Activated CD4-positive, alpha-beta T cell treated with anti-CD3 and anti-CD28 coated beads, Interleukin-2, Interleukin-6, amounts not matched to agents 100 ng/mL and 50 ng/mL, durations not matched to agents 16 hours and 8 hours (primary cell): ENCODE data around the gene PTPRD.

ENCODE experiments used
- DNase-seq: peaks from one replicate; pipeline ENCODE4 v3.0.0-alpha.2; 2020

PTPRD gene

DNA sequence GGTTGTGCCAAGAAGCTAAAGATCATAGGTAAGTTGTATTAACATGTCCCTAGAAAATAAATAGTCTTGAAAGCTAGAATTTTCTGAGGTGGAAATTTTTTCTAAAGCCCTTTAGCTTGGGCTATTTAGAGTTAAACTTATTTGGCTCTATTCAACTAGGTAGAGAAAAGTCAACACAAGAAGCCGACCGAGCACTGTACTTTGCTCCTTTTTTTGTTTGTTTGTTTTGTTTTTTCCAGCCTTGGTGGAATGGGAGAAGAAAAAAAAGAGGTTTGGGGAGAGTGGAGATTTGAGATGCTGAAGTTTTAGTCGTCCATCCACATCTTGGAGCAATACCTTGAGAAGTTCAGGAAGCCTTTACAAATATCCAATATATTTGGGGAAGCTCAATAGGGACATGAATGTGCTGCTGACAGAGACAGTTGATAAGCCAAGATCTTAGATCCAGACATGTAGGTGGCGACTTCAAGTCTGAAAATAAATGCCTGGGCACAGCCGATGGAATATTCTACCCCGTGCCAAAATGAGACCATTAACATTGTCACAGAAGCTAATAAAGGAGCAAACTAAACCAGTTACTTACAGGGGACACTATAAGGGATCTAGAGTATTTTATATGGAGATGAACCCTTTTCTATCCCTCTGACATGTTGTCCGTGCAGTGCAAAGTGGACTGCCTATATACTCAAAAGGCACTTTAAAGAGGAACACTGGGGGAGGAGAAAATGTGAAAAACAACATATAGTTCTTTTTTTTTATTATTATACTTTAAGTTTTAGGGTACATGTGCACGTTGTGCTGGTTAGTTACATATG, 466.1 kb downstream of the PTPRD start:
- no peak for DNase-seq

DNA sequence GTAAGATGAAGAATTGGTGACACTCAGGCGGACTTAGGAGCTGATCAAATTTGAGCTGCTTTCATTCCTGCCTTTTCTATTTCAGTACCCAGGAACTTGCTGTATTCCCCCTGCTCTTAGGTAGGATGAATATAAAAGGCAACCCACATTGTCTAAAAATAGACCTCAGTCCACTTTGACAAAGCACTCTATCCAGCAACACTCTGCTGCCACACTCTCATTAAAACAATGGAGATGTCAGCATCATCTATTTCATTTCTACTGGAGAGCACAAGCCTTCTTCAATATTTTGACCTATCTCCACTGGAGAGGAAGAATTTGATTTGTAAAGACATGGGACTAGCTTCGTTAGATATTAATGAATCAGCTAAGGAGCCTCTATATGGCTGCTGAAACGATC, 468.4 kb downstream of the PTPRD start:
- no peak for DNase-seq

DNA sequence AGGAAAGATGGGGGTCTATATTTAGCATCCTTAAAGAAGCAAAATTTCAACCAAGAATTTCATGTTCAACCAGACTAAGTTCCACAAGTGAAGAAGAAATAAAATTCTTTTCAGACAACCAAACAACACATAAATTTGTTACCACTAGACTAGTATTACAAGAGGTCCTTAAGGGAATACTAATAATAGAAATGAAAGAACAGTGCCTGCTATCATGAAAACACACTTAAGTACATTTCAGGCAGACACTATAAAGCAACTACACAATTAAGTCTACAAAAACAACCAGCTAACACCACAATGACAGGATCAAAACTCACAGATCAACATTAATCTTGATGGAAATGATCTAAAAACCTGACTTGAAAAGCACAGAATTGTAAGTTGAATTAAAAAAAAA, 477.2 kb downstream of the PTPRD start:
- no peak for DNase-seq

DNA sequence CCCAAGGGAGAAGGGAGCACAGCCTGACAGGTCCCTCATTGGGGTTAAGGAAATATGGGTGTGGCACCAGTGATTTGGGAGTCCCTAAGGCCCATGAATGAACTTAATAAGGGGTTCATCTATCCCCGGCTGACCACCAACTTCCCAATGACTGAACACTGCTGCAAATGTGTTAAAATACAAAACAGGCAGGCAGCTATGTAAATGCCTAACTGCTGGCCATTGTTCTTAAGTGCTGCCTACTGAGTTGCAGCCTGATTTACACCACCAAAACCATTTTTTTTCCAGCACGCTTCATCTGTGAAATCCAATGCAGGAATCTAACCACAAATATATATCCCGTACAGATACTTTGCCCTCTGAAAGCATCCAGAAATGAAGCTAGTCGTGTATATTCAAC, 478.5 kb downstream of the PTPRD start:
- no peak for DNase-seq

DNA sequence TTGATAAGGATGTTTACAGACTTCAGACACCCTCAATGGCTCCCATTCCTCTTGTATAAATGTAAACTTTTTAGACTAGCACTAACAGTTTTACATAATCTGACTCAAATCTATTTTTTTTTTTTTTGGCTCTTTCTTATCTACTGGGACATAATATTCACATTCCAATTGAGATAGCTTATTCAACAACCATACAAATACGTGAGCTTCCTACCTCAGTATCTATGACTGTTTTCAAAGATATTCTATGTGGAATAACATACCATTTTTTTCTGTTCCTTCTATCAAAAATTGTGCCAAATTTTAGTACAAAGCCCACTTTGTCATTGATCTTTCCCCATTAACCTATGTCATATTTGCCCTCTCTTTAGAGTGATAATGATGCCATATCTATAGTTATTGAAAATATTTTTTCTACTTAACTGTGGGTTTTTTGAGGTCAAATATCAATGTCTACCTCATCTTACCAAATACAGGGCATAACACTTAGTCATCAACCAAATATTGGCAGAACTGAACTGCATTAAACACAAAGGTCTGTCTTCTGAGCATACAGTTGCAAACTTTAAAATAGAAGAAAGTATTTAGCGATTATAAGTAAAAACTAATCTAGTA, 482.6 kb downstream of the PTPRD start:
- DNase-seq = no peak

DNA sequence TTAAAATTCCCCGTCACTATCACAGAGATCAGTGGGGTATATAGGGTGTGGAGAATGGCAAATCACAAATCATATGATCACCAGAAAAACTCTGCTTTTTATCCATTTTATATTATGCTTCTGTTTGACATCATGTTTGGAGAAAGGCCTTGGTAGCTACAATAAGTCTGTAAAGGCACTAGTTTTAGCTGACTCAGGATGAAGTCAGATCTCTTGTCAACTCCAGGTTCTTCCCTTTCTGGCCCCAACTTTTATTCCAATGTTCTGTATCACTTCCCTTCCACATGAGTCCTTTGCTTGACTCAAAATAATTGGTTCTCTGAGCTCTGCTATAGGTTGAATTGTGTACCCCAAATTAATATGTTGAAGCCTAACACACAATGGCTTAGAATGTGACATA, 484.9 kb downstream of the PTPRD start:
- no peak for DNase-seq

DNA sequence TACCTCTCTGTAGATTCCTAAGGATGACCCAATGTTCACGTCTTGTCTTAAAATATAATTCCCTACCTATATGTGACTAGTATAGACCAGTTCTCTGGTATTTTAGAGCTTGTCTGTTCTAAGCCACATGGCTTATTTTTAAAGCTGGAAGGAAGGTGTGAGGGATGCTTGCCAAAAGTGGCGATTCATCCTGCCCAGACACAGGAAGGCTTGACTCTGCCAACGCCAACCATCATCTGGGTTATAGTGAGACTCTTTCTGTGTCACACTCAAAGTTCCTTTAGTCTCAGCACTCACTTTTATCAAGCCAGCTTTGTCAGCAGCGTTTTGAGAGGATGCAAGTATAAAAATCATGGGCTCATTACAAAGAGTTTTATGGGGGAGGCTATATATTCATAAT, 500.0 kb downstream of the PTPRD start:
- no peak for DNase-seq

DNA sequence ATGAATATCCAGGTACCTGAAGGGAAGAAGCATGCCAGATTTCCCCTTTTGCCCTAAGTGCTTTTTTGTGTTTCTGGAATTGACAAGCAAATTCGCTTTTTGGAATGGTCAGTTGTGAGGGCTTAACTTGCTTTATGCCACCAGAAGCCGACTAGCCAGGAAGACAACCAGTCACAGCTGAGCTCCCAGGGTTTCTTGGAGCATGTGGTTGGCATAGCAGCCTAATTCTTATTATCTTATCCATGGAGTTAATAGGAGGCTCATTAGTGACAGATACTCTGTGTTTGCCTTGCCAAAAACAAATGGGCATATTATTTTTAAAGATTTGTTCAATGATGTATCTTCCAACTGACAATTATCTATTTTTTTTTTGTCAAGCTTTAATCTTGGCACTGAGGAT, 500.7 kb downstream of the PTPRD start:
- no peak for DNase-seq

DNA sequence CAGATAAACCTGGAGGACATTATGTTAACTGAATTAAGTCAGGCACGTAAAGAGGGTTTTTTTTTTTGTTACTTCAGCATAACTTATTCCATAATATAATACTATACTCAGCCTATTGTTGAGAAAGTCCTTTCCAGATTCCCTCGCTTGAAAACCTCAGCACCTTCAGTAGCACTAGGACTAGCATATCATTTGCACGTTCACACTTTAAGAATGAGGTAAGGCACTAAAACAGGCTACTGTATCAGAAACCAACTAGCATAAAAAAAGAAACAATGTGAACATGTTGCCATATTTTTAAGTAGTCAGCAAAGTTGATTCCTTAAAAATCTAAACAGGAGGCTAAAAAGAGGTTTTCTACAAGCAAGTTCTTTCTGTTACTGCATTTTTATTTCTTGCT, 504.0 kb downstream of the PTPRD start:
- DNase-seq = no peak

DNA sequence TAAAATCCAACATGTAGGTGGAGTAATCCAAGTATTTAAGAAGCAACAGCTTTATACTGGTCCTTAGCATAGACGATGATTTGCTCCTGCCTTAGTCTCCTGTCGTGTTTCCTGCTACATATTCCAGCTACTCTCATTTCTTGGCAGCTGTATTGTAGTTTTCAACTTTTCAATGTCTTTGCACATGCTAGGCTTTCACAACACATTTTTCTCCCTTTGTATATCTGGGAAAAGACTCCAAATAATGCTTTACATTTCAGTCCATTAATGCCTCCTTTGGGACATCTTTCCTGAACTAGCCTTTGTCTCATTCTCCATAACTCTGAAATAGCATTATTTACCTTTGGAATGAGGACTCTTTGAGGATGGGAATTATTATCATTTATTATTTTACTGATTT, 508.0 kb downstream of the PTPRD start:
- DNase-seq = no peak

DNA sequence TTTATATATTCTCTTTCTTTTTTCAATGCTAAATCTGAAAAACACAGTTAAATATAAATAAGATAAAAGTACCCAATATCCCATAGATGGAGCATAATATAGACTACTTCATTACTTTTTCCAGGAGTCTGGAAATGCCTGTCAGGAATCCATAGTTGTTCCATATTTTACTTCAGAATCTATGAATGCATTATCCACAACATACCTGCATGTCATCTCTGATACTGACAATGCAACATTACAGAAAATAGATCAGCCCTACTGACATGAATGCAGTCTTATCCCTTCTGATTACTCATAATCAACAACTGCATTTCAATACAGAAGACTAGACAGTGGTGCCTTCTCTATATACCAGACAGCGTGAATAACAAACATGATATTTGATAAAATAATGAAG, 517.6 kb downstream of the PTPRD start:
- DNase-seq = no peak

DNA sequence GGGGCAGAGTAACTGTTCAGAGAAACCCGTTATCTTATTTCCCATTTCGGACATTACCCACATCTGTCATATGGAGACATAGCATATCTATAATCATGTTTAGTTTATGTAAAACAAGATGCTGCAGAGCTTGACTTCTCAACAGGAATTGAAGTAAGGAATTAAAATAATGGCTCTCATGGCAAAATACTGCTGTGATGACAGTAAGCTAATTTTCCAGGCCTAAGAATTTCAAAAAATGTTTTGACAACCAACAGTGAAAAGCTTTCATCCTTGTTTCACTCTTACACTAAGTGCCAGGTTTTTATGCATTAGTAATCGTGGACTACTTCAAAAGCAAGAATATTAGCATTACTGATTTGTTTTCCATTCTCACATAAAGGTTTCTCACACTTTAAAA, 518.2 kb downstream of the PTPRD start:
- no peak for DNase-seq

DNA sequence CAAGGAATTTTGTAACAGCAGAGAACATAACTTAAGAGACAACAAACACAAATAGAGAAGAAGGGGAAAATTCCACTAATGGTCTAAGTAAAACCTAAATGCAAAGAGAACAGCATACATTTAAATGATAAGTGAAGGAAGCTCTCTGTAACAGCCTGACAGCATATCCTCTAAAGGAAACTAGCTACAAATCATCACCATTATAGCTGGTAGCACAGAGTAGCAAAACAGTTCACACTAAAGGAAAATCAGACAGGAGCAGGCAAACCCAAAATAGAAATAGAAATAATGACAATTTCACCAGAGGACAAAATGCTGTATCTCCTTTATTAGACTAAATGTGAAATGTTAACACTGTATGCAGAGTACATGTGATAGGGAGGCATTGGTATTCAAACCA, 532.8 kb downstream of the PTPRD start:
- DNase-seq = no peak

DNA sequence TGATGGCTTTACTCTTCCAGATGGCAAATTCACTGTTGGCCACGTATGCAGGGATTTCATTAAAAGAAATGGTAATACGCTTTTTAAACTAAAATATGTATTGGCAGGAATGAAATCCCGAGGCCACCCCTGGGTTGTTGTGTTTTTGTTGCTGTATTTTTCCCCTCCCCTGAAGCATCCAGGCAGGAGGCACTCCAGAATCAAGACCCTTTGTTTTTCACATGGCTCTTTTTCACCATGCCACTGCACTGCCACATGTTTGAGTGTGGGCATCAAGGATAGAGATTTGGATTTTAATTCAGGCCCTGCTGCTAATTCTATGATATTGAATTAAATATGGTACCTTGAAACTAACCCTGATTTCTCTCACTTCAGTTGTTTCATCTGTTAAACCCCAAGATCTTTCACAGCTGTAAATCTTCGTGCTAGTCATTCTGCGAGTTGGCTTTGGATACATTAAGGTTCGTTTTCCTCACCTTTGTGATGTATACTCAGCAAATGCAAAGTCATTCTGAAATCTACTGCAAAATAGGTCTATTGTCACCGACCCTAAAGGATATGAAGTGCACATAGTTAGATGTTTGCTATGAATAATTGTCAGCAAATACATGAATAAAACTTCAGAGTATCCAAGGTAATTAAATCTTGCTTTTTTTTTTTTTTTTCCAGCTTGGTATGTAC, 533.4 kb downstream of the PTPRD start:
- no peak for DNase-seq

DNA sequence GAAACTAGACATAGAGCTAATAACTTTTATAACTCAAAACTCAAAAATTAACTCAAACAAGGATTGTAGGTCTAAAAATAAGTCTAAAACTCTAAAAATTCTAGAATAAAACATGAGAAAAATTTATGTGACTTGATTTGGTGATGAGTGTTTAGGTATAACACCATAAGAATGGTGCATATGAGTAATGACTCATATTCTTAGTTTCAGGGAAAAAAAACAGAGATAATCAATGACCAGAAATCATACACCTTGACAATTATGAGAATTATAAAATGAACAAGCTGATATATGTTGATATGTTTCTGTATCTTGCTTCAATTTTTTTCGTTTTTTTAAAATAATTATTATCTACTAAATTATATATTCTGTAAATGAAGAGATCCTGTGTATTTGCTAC, 541.2 kb downstream of the PTPRD start:
- no peak for DNase-seq

DNA sequence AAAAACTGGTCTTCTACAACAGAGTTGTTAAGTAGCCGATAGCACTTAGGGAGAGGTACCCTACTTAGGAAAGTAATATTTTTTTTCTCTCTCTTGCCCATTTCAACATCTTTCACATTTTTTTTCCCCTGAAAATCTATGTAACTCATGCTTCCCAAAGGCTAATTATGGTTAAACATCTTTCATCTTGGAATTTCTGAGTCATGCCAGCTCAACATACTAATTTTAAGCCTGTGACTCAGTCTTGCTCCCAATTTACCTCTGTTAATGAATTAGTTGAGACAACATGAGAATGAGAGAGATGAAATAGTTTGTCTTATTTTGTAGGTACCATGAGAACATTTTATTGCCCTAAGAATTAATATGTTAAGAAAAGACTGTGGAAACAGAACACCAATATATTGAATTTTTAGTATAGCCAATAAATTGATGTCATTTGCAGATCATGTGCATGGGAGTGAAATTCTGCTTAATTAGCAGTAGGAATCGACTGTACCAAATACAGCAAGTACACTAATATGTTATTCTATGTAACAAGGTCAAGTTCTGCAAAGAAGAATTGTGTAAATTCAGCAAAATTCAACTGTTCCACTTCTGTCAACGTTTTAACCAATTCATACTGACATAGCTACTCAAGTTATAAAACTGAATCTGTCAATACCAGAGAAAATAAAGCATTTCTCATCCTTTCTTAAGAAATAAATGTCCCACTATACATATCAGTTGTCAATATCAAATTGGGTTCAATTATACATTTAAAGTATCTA, 550.0 kb downstream of the PTPRD start:
- DNase-seq = no peak

DNA sequence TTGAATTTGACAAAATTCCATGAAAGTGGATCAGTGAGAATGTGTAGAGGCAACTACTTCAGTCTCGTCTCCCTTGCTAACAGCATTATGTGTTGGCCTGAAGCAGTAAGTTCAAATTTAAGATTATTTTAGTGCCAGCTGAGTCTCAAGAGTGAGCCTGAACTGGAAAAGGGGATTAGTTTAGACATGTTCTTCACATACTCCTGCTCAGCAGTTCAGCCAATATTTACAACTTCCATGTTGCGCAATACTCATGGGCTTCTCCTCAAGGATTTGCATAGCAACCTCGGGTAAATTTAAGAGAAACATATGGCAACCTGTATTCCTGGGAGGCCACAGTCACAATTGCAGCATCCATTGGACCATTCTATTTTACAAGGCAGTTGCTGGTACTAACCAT, 553.8 kb downstream of the PTPRD start:
- no peak for DNase-seq

DNA sequence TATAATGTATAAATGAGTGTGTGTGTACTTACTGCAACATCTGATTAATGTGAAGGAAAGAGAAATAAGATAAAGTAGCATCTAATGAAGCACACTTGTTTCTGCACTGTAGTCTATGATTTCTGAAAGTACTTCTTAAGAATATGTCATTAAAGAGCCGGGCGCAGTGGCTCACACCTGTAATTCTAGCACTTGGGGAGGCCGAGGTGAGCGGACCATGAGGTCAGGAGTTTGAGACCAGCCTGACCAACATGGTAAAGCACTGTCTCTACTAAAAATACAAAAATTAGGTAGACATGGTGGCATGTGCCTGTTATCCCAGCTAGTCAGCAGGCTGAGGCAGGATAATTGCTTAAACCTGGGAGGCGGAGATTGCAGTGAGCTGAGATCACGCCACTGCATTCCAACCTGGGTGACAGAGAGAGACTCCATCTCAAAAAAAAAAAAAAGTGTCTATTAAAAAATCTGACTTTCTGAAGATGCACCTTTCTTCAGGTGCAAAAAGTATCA, 556.9 kb downstream of the PTPRD start:
- no peak for DNase-seq

DNA sequence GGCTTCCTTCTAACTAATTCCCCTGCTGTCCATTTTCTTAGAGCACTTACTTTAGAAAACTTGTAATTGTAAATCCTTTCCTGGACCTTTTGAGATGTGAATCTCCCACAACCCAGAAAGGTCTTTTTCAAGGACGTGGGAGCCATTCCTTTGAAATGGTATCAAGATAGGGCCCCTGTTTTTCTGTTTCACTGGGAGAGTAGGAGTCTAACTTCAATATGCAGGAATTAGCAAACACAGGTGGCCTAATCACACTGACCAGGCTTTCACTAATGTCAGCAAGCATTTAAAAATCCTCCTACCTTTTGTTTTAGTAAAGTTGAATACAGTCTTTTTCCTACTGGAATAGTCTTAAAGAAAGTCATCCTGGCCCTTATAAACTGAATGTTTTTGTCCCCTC, 558.3 kb downstream of the PTPRD start:
- DNase-seq = no peak

DNA sequence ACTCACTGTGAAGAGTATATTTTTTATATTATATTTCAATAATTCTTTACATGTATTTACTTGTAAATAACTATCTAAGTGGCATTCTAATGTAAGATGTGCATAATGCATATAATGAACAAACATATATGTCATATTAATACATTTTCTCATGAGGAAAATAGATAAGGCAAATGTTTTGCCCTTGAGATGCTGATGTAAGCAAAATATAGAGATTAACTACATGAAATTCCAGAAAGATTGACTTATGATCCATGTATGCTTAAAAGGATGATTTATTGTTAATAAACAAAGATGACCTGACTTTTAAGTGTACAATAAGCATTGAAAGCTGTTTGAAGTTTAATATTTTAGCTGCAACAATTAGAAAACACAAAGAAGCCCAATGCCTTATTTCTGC, 559.9 kb downstream of the PTPRD start:
- no peak for DNase-seq

DNA sequence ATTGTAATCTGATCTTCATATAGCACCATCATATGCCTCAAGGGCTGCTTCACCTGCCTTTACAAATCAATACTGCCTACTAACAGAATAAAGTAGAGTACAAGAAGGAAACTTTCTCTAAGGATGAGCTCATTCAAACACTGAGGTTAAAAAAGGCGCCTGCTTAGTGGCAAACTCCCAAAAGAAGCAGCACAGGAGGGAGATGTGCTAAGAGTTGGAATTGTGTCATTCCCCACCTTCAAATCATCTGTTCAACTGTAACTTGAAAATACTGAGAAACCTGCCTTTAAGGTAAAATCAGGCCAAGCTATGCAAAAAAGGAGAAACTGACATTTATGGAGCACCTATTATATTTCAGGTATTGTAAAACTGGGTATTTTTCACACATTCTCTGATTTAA, 560.6 kb downstream of the PTPRD start:
- no peak for DNase-seq

DNA sequence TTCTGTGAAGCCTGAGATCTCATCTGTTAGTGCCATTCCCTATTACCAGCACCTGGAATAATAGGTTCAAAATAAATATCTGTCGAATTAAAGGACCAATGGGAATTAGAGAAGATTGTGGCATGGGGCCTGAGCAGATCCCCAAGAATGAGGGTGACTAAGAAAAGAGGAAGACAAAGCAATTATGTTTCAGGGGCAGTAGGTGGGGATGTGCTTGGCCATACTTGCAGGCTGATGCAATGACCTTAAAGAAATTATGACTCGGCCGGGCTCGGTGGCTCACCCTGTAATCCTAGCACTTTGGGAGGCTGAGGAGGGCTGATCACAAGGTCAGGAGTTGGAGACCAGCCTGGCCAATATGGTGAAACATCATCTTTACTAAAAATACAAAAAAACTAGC, 562.8 kb downstream of the PTPRD start:
- DNase-seq = no peak

DNA sequence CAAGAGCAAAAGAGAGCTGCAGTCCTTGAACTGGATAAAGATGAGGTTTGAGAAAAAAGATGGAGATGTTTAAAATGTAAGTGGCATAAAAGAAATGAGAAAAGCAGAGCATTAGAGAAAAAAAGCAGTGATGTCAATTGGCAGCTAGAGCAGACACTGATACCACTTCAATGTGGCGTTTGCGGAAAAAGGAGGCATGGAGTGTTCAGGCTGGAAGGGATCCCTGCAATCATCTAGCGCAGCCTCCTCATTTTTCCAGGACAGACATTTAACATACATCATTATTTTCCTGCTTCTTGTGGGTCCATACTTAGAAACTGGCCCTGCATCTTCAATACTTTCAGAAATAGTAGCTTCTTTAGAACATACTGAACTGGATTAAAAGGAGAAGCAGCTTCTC, 563.8 kb downstream of the PTPRD start:
- no peak for DNase-seq
